ENCODE results near the gene HYCC2.
A peak's percentile ranks its signal among the peaks of the same experiment; 100 is the strongest.

HYCC2 gene

GRCh38 chr2:201116115-201116958 is 44.9 kb upstream of the HYCC2 start, which contains the start of gene CFLAR:
TSS of gene CFLAR (plus strand) at chr2:201116164. CDS start at chr2:201129866, 13,702 bp downstream.
- intact Hi-C loops (cut with DNase I; ENCODE audit: low total_unique reads): loop anchor here (1.0 to 5.0 kb wide), 2 partner anchors 44 to 154 kb away; partner anchors contain the start of genes NDUFB3 and ORC2
- peak within 1 kb of the TSS; percentile 100 for H3K27ac ChIP-seq
- H3K4me1 ChIP-seq: peaks cover 0 to 36% (median 6%) of the 10 kb centered on the region in 4 donors

DNA sequence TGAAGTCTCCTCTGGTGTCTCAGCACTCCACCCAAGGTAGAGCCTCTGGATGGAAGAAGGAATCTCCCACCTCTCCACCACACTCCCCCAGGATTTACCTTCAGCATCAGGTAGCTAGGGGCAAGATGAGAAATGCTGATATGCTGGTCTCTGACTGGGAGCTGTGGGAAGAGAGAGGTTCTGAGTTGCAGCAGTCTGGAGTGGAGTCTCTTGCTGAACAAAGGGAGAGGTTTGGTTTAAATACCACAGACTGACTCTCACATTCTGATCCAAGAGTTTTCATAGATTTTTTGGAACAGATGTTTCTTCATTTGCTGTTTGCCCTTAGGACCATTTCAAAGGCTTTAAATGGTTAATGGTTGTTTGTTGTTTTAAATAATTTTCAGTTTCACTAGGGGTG is 43.4 kb upstream of the HYCC2 start:
- Histone ChIP-seq H3K4me1 (peaks cover 0 to 23% (median 6%) of the 10 kb centered on the region in 4 donors), H3K27ac (no peak overlapping the region), H3K36me3 (no peaks in the 10 kb centered on the region), H3K4me3 (peak overlapping the region in 1 of 2 donors; percentile 98), H3K9me3 (no peaks in the 10 kb centered on the region), H3K27me3 (no peaks in the 10 kb centered on the region)
- DNase-seq: no peak
- TF ChIP-seq, protein P1, sequence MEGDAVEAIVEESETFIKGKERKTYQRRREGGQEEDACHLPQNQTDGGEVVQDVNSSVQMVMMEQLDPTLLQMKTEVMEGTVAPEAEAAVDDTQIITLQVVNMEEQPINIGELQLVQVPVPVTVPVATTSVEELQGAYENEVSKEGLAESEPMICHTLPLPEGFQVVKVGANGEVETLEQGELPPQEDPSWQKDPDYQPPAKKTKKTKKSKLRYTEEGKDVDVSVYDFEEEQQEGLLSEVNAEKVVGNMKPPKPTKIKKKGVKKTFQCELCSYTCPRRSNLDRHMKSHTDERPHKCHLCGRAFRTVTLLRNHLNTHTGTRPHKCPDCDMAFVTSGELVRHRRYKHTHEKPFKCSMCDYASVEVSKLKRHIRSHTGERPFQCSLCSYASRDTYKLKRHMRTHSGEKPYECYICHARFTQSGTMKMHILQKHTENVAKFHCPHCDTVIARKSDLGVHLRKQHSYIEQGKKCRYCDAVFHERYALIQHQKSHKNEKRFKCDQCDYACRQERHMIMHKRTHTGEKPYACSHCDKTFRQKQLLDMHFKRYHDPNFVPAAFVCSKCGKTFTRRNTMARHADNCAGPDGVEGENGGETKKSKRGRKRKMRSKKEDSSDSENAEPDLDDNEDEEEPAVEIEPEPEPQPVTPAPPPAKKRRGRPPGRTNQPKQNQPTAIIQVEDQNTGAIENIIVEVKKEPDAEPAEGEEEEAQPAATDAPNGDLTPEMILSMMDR (IDR thresholded peaks at IDR 0.05): no peak
- intact Hi-C loops (cut with DNase I; ENCODE audit: low total_unique reads): loop anchor here (5.0 kb wide), 1 partner anchor 153 kb away; the partner anchor contains the start of gene ORC2

More at GRCh38 chr2:201116115-201116958, 44.9 kb upstream of the HYCC2 start, which contains the start of gene CFLAR:
- Histone ChIP-seq H3K4me3 (peak within 1 kb of the TSS; percentile 95 to 98), H3K9me3 (no peaks in the 10 kb centered on the region), H3K36me3 (no peaks in the 10 kb centered on the region), H3K27me3 (no peaks in the 10 kb centered on the region)
- peak; percentile 83 to 85 for DNase-seq
- TF ChIP-seq, protein P1 (IDR thresholded peaks at IDR 0.05): no peak

DNA sequence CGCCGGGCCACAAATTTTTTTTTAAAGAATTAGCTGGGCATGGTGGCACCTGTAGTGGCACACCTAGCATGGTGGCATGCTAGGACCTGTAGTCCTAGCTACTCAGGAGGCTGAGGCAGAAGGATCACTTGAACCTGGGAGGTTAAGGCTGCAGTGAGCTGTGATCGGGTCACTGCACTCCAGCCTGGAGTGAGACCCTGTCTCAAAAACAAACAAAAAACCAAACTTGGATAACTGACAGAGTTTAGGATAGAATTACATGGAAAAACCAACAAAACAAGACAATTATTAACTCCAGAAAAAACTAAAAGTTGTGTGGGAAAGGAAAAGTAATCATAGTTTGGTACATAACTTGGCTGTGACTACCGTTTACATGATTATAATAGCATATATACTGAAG is 42.9 kb upstream of the HYCC2 start:
- intact Hi-C loops (cut with DNase I; ENCODE audit: low total_unique reads): no loop called here
- no peaks in the 10 kb centered on the region for H3K9me3 ChIP-seq
- H3K4me1 ChIP-seq: peaks cover 0 to 18% (median 5%) of the 10 kb centered on the region in 4 donors
- no peak overlapping the region for H3K4me3 ChIP-seq
- DNase-seq: no peak
- H3K27me3 ChIP-seq: no peaks in the 10 kb centered on the region
- H3K27ac ChIP-seq: no peak overlapping the region
- TF ChIP-seq, protein P1 (IDR thresholded peaks at IDR 0.05): no peak
- H3K36me3 ChIP-seq: no peaks in the 10 kb centered on the region

GRCh38 chr2:201111096-201111495 is 39.6 kb upstream of the HYCC2 start:
- DNase-seq: no peak
- H3K36me3 ChIP-seq: no peaks in the 10 kb centered on the region
- no peak overlapping the region for H3K27ac ChIP-seq
- no peaks in the 10 kb centered on the region for H3K9me3 ChIP-seq
- intact Hi-C loops (cut with DNase I; ENCODE audit: low total_unique reads): no loop called here
- TF ChIP-seq, protein P1 (IDR thresholded peaks at IDR 0.05): no peak
- peaks cover 0 to 5% (median 2%) of the 10 kb centered on the region in 4 donors for H3K4me1 ChIP-seq
- no peak overlapping the region for H3K4me3 ChIP-seq
- no peaks in the 10 kb centered on the region for H3K27me3 ChIP-seq

- TF ChIP-seq, protein P1 (IDR thresholded peaks at IDR 0.05): no peak
- no peak overlapping the region for H3K27ac ChIP-seq
- intact Hi-C loops (cut with DNase I; ENCODE audit: low total_unique reads): no loop called here
These were observed 39.1 kb upstream of the HYCC2 start for GRCh38 chr2:201110615-201111014.

More at GRCh38 chr2:201110615-201111014, 39.1 kb upstream of the HYCC2 start:
- Histone ChIP-seq H3K36me3 (no peaks in the 10 kb centered on the region), H3K27me3 (no peaks in the 10 kb centered on the region), H3K9me3 (no peaks in the 10 kb centered on the region), H3K4me3 (no peak overlapping the region), H3K4me1 (peaks cover 0 to 4% (median under 1%) of the 10 kb centered on the region in 4 donors)
- no peak for DNase-seq
